IMR-90 (cell line): Measurements from ENCODE around the gene TMBIM1. TPM values are rescaled to one million over a fixed set of nuclear protein-coding genes. Genes with fewer than 3 reads are reported as not detected.

Experiments
- ATAC-seq: fragments of 200-7000 bp; cut with Tn5 transposase; 2 replicates; pipeline ENCODE4 v1.9.1; 2020; ENCODE audit warnings: low read depth, mild to moderate bottlenecking, moderate library complexity
- BruUV-seq: library from RNA; stranded (reverse); fragments of 400-500 nt; replicated peaks from 2 replicates; lab custom pipeline; 2021; lab: Mats Ljungman, UMichigan
- CTCF ChIA-PET: fragments of 300-600 bp; formaldehyde crosslinking; extraction: SDS; loops from one replicate; lab custom pipeline; 2021; ENCODE audit warnings: antibody characterized with exemption; lab: Yijun Ruan, JAX
- POLR2A ChIA-PET: fragments of 300-600 bp; sonication (Branson Sonifier 250); formaldehyde crosslinking; loops from one replicate; lab custom pipeline; 2022; ENCODE audit warnings: antibody characterized with exemption; ENCODE audit not compliant: unreplicated experiment; lab: Charles Lee
- DNase-seq: peaks from one replicate; pipeline ENCODE4 v3.0.0; 2013
- H2AFZ ChIP-seq: replicated peaks from 2 replicates; pipeline ENCODE3; 2013; ENCODE audit warnings: low read length, mild to moderate bottlenecking; ENCODE audit not compliant: poor library complexity
- H2AK5ac ChIP-seq: 2 replicates; pipeline ENCODE4 v1.6.1; 2013; ENCODE audit warnings: low read depth, low read length, inconsistent platforms
- H2AK9ac ChIP-seq: replicated peaks from 2 replicates; pipeline ENCODE3; 2013; ENCODE audit warnings: mild to moderate bottlenecking, low read depth, low read length, moderate library complexity; ENCODE audit not compliant: poor library complexity
- H2BK120ac ChIP-seq: 2 replicates; pipeline ENCODE4 v1.6.1; 2013; ENCODE audit warnings: low read depth, low read length, inconsistent platforms
- H2BK15ac ChIP-seq: 3 replicates; pipeline ENCODE4 v1.6.1; 2013; ENCODE audit warnings: low read depth, low read length, inconsistent platforms
- H2BK20ac ChIP-seq: 2 replicates; pipeline ENCODE4 v1.6.1; 2013; ENCODE audit warnings: low read depth, mild to moderate bottlenecking, inconsistent platforms, low read length, moderate library complexity
- H2BK5ac ChIP-seq: 2 replicates; pipeline ENCODE4 v1.6.1; 2013; ENCODE audit warnings: mild to moderate bottlenecking, low read depth, low read length, inconsistent platforms; ENCODE audit not compliant: poor library complexity, severe bottlenecking
- H3K14ac ChIP-seq: replicated peaks from 2 replicates; pipeline ENCODE4 v1.6.1; 2013; ENCODE audit warnings: low read depth, low read length, inconsistent platforms
- H3K18ac ChIP-seq: 2 replicates; pipeline ENCODE4 v1.6.1; 2013; ENCODE audit warnings: low read depth, low read length, control low read depth
- H3K23ac ChIP-seq: 2 replicates; pipeline ENCODE4 v1.6.1; 2013; ENCODE audit warnings: low read depth, low read length, inconsistent platforms
- H3K27ac ChIP-seq: 2 replicates; pipeline ENCODE4 v1.5.1; 2013; ENCODE audit warnings: mild to moderate bottlenecking, control low read depth, low read length; ENCODE audit not compliant: insufficient read depth
- H3K27me3 ChIP-seq: 2 replicates; pipeline ENCODE4 v1.6.1; 2013; ENCODE audit warnings: low read length; ENCODE audit not compliant: control insufficient read depth, insufficient read depth
- H3K36me3 ChIP-seq: 2 replicates; pipeline ENCODE4 v1.6.1; 2013; ENCODE audit warnings: low read length, mixed read lengths; ENCODE audit not compliant: control insufficient read depth, insufficient read depth
- H3K4ac ChIP-seq: 2 replicates; pipeline ENCODE4 v1.6.1; 2013; ENCODE audit warnings: low read depth, low read length, inconsistent platforms
- H3K4me1 ChIP-seq: 2 replicates; pipeline ENCODE4 v1.6.1; 2013; ENCODE audit warnings: low read length, mixed read lengths; ENCODE audit not compliant: control insufficient read depth, insufficient read depth
- H3K4me2 ChIP-seq: 2 replicates; pipeline ENCODE4 v1.6.1; 2013; ENCODE audit warnings: low read depth, mild to moderate bottlenecking, control low read depth, low read length, moderate library complexity
- H3K4me3 ChIP-seq: 2 replicates; pipeline ENCODE4 v1.5.1; 2013; ENCODE audit warnings: low read depth, mild to moderate bottlenecking, control low read depth, low read length, moderate library complexity; ENCODE audit not compliant: insufficient read depth
- H3K56ac ChIP-seq: 2 replicates; pipeline ENCODE4 v1.6.1; 2013; ENCODE audit warnings: low read length, inconsistent platforms; ENCODE audit not compliant: insufficient read depth; ENCODE audit errors: extremely low read depth
- H3K79me1 ChIP-seq, 2 experiments: 2 replicates each; pipeline ENCODE4 v1.6.1; 2013; ENCODE audit warnings: low read length in 2 of 2, inconsistent platforms in 1 of 2, low read depth in 1 of 2
- H3K9ac ChIP-seq: 2 replicates; pipeline ENCODE4 v1.6.1; 2013; ENCODE audit warnings: low read depth, low read length, control low read depth
- H3K9me1 ChIP-seq: 2 replicates; pipeline ENCODE4 v1.6.1; 2013; ENCODE audit warnings: low read length, inconsistent platforms; ENCODE audit not compliant: insufficient read depth
- H3K9me3 ChIP-seq: 2 replicates; pipeline ENCODE4 v1.6.1; 2013; ENCODE audit warnings: low read length; ENCODE audit not compliant: control insufficient read depth, insufficient read depth
- H4K20me1 ChIP-seq: 2 replicates; pipeline ENCODE4 v1.6.1; 2013; ENCODE audit warnings: low read length, inconsistent platforms; ENCODE audit not compliant: insufficient read depth
- H4K5ac ChIP-seq: 2 replicates; pipeline ENCODE4 v1.6.1; 2013; ENCODE audit warnings: mild to moderate bottlenecking, low read depth, low read length, control low read depth
- H4K8ac ChIP-seq, 2 experiments: 2 replicates each; pipeline ENCODE4 v1.6.1; 2013; ENCODE audit warnings: low read depth in 2 of 2, low read length in 2 of 2, control low read depth in 1 of 2, inconsistent platforms in 1 of 2
- H4K91ac ChIP-seq: 2 replicates; pipeline ENCODE4 v1.6.1; 2013; ENCODE audit warnings: low read depth, low read length, inconsistent platforms; ENCODE audit not compliant: insufficient read depth
- CEBPB ChIP-seq: IDR thresholded peaks from 2 replicates; pipeline ENCODE4 v1.6.1; 2012; ENCODE audit warnings: low read depth, low read length, improper control_type of control experiment
- CTCF ChIP-seq: conservative IDR thresholded peaks from 2 replicates; pipeline ENCODE4 v1.5.1; 2012; ENCODE audit warnings: mild to moderate bottlenecking, low read depth, low read length, improper control_type of control experiment
- ELK1 ChIP-seq: fragments of 150-350 bp; IDR thresholded peaks from 2 replicates; pipeline ENCODE4 v1.6.1; 2016; ENCODE audit warnings: low read depth, mild to moderate bottlenecking, low read length, moderate library complexity, borderline replicate concordance
- FOS ChIP-seq: fragments of 150-350 bp; IDR thresholded peaks from 2 replicates; pipeline ENCODE4 v1.6.1; 2016; ENCODE audit warnings: low read depth, low read length
- MAFK ChIP-seq: IDR thresholded peaks from 2 replicates; pipeline ENCODE4 v1.6.1; 2012; ENCODE audit warnings: low read depth, low read length, improper control_type of control experiment
- MAZ ChIP-seq: IDR thresholded peaks from 2 replicates; pipeline ENCODE4 v1.6.1; 2012; ENCODE audit warnings: low read depth, mild to moderate bottlenecking, low read length, improper control_type of control experiment, moderate library complexity, borderline replicate concordance
- MXI1 ChIP-seq: IDR thresholded peaks from 2 replicates; pipeline ENCODE4 v1.6.1; 2012; ENCODE audit warnings: low read depth, mild to moderate bottlenecking, low read length, moderate library complexity, borderline replicate concordance
- NFE2L2 ChIP-seq: fragments of 150-350 bp; IDR thresholded peaks from 2 replicates; pipeline ENCODE4 v1.6.1; 2016; ENCODE audit warnings: low read depth, mild to moderate bottlenecking, low read length
- POLR2A ChIP-seq: IDR thresholded peaks from 2 replicates; pipeline ENCODE4 v1.6.1; 2012; ENCODE audit warnings: mild to moderate bottlenecking, low read depth, low read length
- RCOR1 ChIP-seq: IDR thresholded peaks from 2 replicates; pipeline ENCODE4 v1.6.1; 2012; ENCODE audit warnings: mild to moderate bottlenecking, low read length, improper control_type of control experiment; ENCODE audit not compliant: insufficient replicate concordance
- RFX5 ChIP-seq: IDR thresholded peaks from 2 replicates; pipeline ENCODE4 v1.8.0; 2012; ENCODE audit warnings: low read depth, mild to moderate bottlenecking, low read length, moderate library complexity
- SMC3 ChIP-seq: fragments of 150-350 bp; IDR thresholded peaks from 2 replicates; pipeline ENCODE4 v1.6.1; 2016; ENCODE audit warnings: low read depth, mild to moderate bottlenecking, antibody characterized with exemption, low read length, moderate library complexity
- USF2 ChIP-seq: fragments of 150-350 bp; IDR thresholded peaks from 2 replicates; pipeline ENCODE4 v1.6.1; 2017; ENCODE audit warnings: mild to moderate bottlenecking, antibody characterized with exemption, low read length, low read depth
- WGBS, 2 experiments: methylation state at CpG; one replicate each; pipeline versions ENCODE4 v1.1.5 to v1.1.7; 2013; ENCODE audit warnings: missing lambda C conversion rate in 2 of 2; ENCODE audit not compliant: insufficient read length in 1 of 2; ENCODE audit errors: extremely low coverage in 2 of 2; 5-methylcytosine and 5-hydroxymethylcytosine counted together
- dilution Hi-C: fragments of 300-500 bp; cut with HindIII; formaldehyde crosslinking; loops from one replicate; pipeline ENCODE4 v1.14.3; 2018; ENCODE audit warnings: low sequenced_read_pairs; ENCODE audit not compliant: unreplicated experiment
- in situ Hi-C: fragments of 300-500 bp; cut with MboI; formaldehyde crosslinking; loops from 3 replicates; pipeline ENCODE4 v1.14.3; 2019; ENCODE audit warnings: low sequenced_read_pairs, inconsistent platforms, mixed read lengths
- intact Hi-C: fragments of 100-400 bp; cut with micrococcal nuclease; formaldehyde crosslinking; loops from 2 replicates; pipeline ENCODE4 v1.10.0; 2022
- polyA plus RNA-seq, 3 experiments: library from polyadenylated mRNA; depleted of rRNA; stranded (reverse); fragments of >200 nt; gene quantifications; 2 replicates each; pipeline ENCODE4 v1.2.3, GENCODE V29; 2012; ENCODE audit warnings: low replicate concordance in 1 of 3
- total RNA-seq: library from RNA; depleted of rRNA; stranded (reverse); fragments of >200 nt; gene quantifications from 2 replicates; pipeline ENCODE4 v1.2.3, GENCODE V29; 2012

Gene TMBIM1
- total and polyA plus RNA-seq, 2 of the 4 experiments (the other 2 are of a cell fraction), result 84.6 to 102 TPM

DNA sequence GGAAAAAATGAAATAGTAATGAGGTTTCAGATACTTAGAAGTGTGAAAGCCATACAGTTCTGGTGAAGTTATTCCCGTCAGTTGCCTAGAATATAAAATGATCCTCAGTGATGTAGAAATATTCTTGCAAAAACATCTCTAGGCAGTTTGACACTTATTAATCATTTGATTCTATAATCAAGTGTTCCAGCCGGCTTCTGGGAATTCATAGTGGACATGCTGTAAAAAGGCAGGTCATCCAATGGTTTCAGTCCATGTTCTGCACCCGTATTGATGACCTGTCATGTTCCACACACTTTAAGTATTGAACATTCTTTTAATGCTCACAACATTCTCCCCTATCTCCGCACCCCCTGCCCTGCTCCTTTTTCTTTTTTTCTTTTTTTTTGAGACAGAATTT is 55.5 kb downstream of the TMBIM1 start:
- ChIA-PET CTCF (no interaction called here), POLR2A (no interaction called here)
- Histone ChIP-seq H3K18ac (no peak overlapping the region), H3K9me3 (no peaks in the 10 kb centered on the region), H2BK20ac (no peak overlapping the region), H3K4me3 (no peak overlapping the region), H2AFZ (no peak overlapping the region), H3K27ac (no peak overlapping the region), H2BK120ac (no peak overlapping the region), H3K9me1 (no peaks in the 10 kb centered on the region; the same call in 1 of the 2 replicates), H3K27me3 (no peaks in the 10 kb centered on the region), H2AK5ac (no peak overlapping the region), H2AK9ac (no peak overlapping the region), H3K4me2 (no peak overlapping the region), H2BK5ac (no peak overlapping the region), H4K20me1 (peaks cover 6% of the 10 kb centered on the region; the same call in 1 of the 2 replicates), H3K36me3 (peaks cover 67% of the 10 kb centered on the region), H3K4me1 (no peaks in the 10 kb centered on the region), H3K9ac (no peak overlapping the region), H3K14ac (no peak overlapping the region), H3K4ac (no peak overlapping the region), H3K79me1 (peaks cover 35 to 50% of the 10 kb centered on the region in 2 experiments), H3K56ac (no peak overlapping the region), H4K91ac (no peak overlapping the region), H3K23ac (no peak overlapping the region), H2BK15ac (no peak overlapping the region), H4K5ac (no peak overlapping the region), H4K8ac (no peak overlapping the region)
- dilution Hi-C loops, result no loop called here
- 75% methylated on average over 1 of the region's 4 CpGs; no CpG with 5 or more reads in 1 of the 2 experiments for WGBS, 2 experiments
- DNase-seq (no peak), ATAC-seq (no peak)
- in situ Hi-C loops, result no loop called here
- intact Hi-C loops, result no loop called here
- BruUV-seq, result no TSS peak
- no peak for TF ChIP-seq FOS
- TF ChIP-seq MAFK, result no peak
- no peak for TF ChIP-seq CEBPB
- TF ChIP-seq NFE2L2, result no peak
- no peak for TF ChIP-seq ELK1
- no peak for TF ChIP-seq RFX5
- no peak for TF ChIP-seq SMC3
- TF ChIP-seq CTCF, result no peak
- no peak for TF ChIP-seq USF2
- no peak for TF ChIP-seq POLR2A
- no peak for TF ChIP-seq MXI1
- TF ChIP-seq MAZ, result no peak
- no peak for TF ChIP-seq RCOR1
